Liver (tissue), 9 donors: ENCODE data around the gene RASAL2. TPM values are rescaled to one million over a fixed set of nuclear protein-coding genes. Genes with fewer than 3 reads are reported as not detected.

Experiments
- DNase-seq: peaks from one replicate; pipeline ENCODE4 v3.0.0-alpha.2; 2017; ENCODE audit warnings: low spot score
- H3K27ac ChIP-seq, 2 donors: one replicate each; pipeline ENCODE4 v1.7.0; 2013; ENCODE audit warnings: inconsistent platforms in 2 of 2, low read length in 2 of 2, control low read depth in 1 of 2, low read depth in 1 of 2, mild to moderate bottlenecking in 1 of 2
- H3K27me3 ChIP-seq, 4 donors: one replicate each; pipeline versions ENCODE4 v1.6.1 to v1.7.0; 2013; ENCODE audit warnings: low read length in 3 of 4, inconsistent platforms in 1 of 4, mild to moderate bottlenecking in 1 of 4, moderate library complexity in 1 of 4; ENCODE audit not compliant: control insufficient read depth in 4 of 4, insufficient read depth in 4 of 4
- H3K36me3 ChIP-seq, 4 donors: one replicate each; pipeline versions ENCODE4 v1.6.1 to v1.7.0; 2013; ENCODE audit warnings: low read length in 3 of 4, mild to moderate bottlenecking in 3 of 4, low read depth in 1 of 4, moderate library complexity in 1 of 4; ENCODE audit not compliant: control insufficient read depth in 4 of 4, insufficient read depth in 3 of 4
- H3K4me1 ChIP-seq, 4 donors: one replicate each; pipeline versions ENCODE4 v1.6.1 to v1.7.0; 2013; ENCODE audit warnings: low read length in 3 of 4, mild to moderate bottlenecking in 3 of 4, moderate library complexity in 1 of 4; ENCODE audit not compliant: control insufficient read depth in 4 of 4, insufficient read depth in 4 of 4
- H3K4me3 ChIP-seq, 3 donors: one replicate each; pipeline versions ENCODE4 v1.6.1 to v1.7.0; 2013; ENCODE audit warnings: low read length in 3 of 3, control low read depth in 1 of 3, low read depth in 1 of 3, mild to moderate bottlenecking in 1 of 3
- H3K9ac ChIP-seq, 2 donors: one replicate each; pipeline ENCODE4 v1.7.0; 2013; ENCODE audit warnings: low read length in 2 of 2, mild to moderate bottlenecking in 2 of 2, moderate library complexity in 2 of 2, control low read depth in 1 of 2, low read depth in 1 of 2
- H3K9me3 ChIP-seq, 4 donors: one replicate each; pipeline versions ENCODE4 v1.6.1 to v1.7.0; 2013; ENCODE audit warnings: low read length in 3 of 4; ENCODE audit not compliant: control insufficient read depth in 4 of 4
- ATF3 ChIP-seq: IDR thresholded peaks from 2 replicates; pipeline ENCODE4 v1.6.1; 2016; ENCODE audit warnings: antibody characterized with exemption
- CTCF ChIP-seq: fragments of 150-350 bp; IDR thresholded peaks from 2 replicates; pipeline ENCODE4 v1.5.1; 2017; ENCODE audit warnings: improper control_type of control experiment, low read depth, low read length; ENCODE audit not compliant: missing input control
- EGR1 ChIP-seq, 2 donors: IDR thresholded peaks; 2 replicates each; pipeline ENCODE4 v1.6.1; 2016 to 2018; ENCODE audit warnings: antibody characterized with exemption in 2 of 2, low read depth in 2 of 2
- FOXA1 ChIP-seq: IDR thresholded peaks from 2 replicates; pipeline ENCODE4 v1.6.1; 2016; ENCODE audit warnings: antibody characterized with exemption
- FOXA2 ChIP-seq: IDR thresholded peaks from 2 replicates; pipeline ENCODE4 v1.6.1; 2016; ENCODE audit warnings: antibody characterized with exemption
- GABPA ChIP-seq, 2 donors: IDR thresholded peaks in 1 of 2; conservative IDR thresholded peaks in 1 of 2; 2 replicates each; pipeline ENCODE4 v1.6.1; 2016; ENCODE audit warnings: antibody characterized with exemption in 2 of 2, mild to moderate bottlenecking in 1 of 2, moderate library complexity in 1 of 2
- HNF4A ChIP-seq, 2 donors: conservative IDR thresholded peaks; 2 replicates each; pipeline ENCODE4 v1.6.1; 2016; ENCODE audit warnings: antibody characterized with exemption in 2 of 2, mild to moderate bottlenecking in 2 of 2
- HNF4G ChIP-seq: IDR thresholded peaks from 2 replicates; pipeline ENCODE4 v1.6.1; 2016; ENCODE audit warnings: antibody characterized with exemption
- JUND ChIP-seq, 2 donors: IDR thresholded peaks; 2 replicates each; pipeline ENCODE4 v1.6.1; 2016; ENCODE audit warnings: antibody characterized with exemption in 2 of 2
- MAX ChIP-seq: IDR thresholded peaks from 2 replicates; pipeline ENCODE4 v1.6.1; 2016; ENCODE audit warnings: antibody characterized with exemption
- NR2F2 ChIP-seq: IDR thresholded peaks from 2 replicates; pipeline ENCODE4 v1.6.1; 2016; ENCODE audit warnings: antibody characterized with exemption
- RAD21 ChIP-seq, 2 donors: IDR thresholded peaks; 2 replicates each; pipeline ENCODE4 v1.6.1; 2016; ENCODE audit warnings: antibody characterized with exemption in 2 of 2, mild to moderate bottlenecking in 2 of 2
- REST ChIP-seq: IDR thresholded peaks from 2 replicates; pipeline ENCODE4 v1.6.1; 2016; ENCODE audit warnings: antibody characterized with exemption, mild to moderate bottlenecking
- RXRA ChIP-seq, 2 donors: IDR thresholded peaks; 2 replicates each; pipeline ENCODE4 v1.6.1; 2017 to 2018; ENCODE audit warnings: antibody characterized with exemption in 2 of 2, mild to moderate bottlenecking in 1 of 2
- SP1 ChIP-seq: IDR thresholded peaks from 2 replicates; pipeline ENCODE4 v1.6.1; 2018; ENCODE audit warnings: antibody characterized with exemption, mild to moderate bottlenecking
- YY1 ChIP-seq: IDR thresholded peaks from 2 replicates; pipeline ENCODE4 v1.6.1; 2016; ENCODE audit warnings: antibody characterized with exemption, mild to moderate bottlenecking
- ZBTB33 ChIP-seq: IDR thresholded peaks from 2 replicates; pipeline ENCODE4 v1.6.1; 2016; ENCODE audit warnings: antibody characterized with exemption
- WGBS: extraction: QIAGEN DNeasy Blood & Tissue Kit; methylation state at CpG from one replicate; pipeline ENCODE4 v1.1.7; 2013; 5-methylcytosine and 5-hydroxymethylcytosine counted together
- polyA plus RNA-seq, 2 donors: library from polyadenylated mRNA; stranded (reverse) in 1 of 2; unstranded in 1 of 2; fragments of 200-250 nt in 1 of 2; fragments of >200 nt in 1 of 2; fragmentation: Nextera tagmentation in 1 of 2; extraction: Ambion mirVana in 1 of 2; gene quantifications; one replicate each; pipeline versions ENCODE4 v1.2.1 to v1.2.3, GENCODE V29; 2013 to 2015
- total RNA-seq, 2 donors: library from RNA; depleted of rRNA; stranded (reverse); fragments of >200 nt; gene quantifications; one replicate each; pipeline ENCODE4 v1.2.3, GENCODE V29; 2014
- donor health status: healthy.
- donor health status: healthy.
- donor health status: healthy.
- donor health status: healthy.
- donor health status: healthy.

Gene RASAL2
- total and polyA plus RNA-seq, 4 donors, result 1.8 to 8.1 (median 4.1) TPM

DNA sequence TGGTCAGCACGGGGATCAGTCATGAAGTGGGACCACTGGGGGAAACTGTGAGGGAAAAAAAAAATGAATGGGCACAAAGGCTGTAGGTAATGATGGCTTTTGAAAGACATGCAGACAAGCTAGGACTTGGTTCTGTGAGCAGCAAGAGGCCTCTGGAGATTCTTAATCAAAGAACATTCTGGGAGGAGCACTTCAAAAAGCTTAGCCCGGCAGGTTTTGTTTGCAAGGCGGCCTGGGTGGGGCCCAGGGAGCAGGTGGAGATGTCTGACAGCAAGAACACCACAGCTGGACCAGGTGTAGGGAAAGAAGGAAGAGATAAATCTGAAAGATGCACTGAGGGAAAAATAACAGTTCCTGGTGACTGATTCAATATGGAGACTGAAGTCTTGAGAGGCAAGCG lies 425.0 kb downstream of the RASAL2 start:
- Histone ChIP-seq H3K9ac (no peak overlapping the region), H3K4me3 (no peak overlapping the region), H3K4me1 (no peaks in the 10 kb centered on the region), H3K27me3 (no peaks in the 10 kb centered on the region), H3K27ac (no peak overlapping the region), H3K36me3 (no peaks in the 10 kb centered on the region), H3K9me3 (no peaks in the 10 kb centered on the region)
- 77% methylated on average over 4 of the region's 4 CpGs for WGBS
- no peak for DNase-seq
- TF ChIP-seq HNF4A (conservative IDR thresholded peaks at IDR 0.05) (no peak), RXRA (IDR thresholded peaks at IDR 0.05) (no peak)

- H3K27me3 ChIP-seq, result no peaks in the 10 kb centered on the region
- H3K27ac ChIP-seq, result no peak overlapping the region
- H3K4me3 ChIP-seq, result no peak overlapping the region
- no peak for DNase-seq
- H3K4me1 ChIP-seq, result no peaks in the 10 kb centered on the region
- H3K36me3 ChIP-seq, result no peaks in the 10 kb centered on the region
- TF ChIP-seq HNF4A (conservative IDR thresholded peaks at IDR 0.05), result no peak
- TF ChIP-seq NR2F2, result no peak
- TF ChIP-seq RAD21 (IDR thresholded peaks at IDR 0.05), result no peak
- TF ChIP-seq ATF3, result no peak
- no peak for TF ChIP-seq RXRA (IDR thresholded peaks at IDR 0.05)
- no peak for TF ChIP-seq JUND (IDR thresholded peaks at IDR 0.05)
- TF ChIP-seq FOXA2, result no peak
- no peak for TF ChIP-seq FOXA1
- no peak for TF ChIP-seq ZBTB33
- no peak for TF ChIP-seq EGR1 (IDR thresholded peaks at IDR 0.05; ENCODE audit: low read depth in 2 of 2)
- no peak for TF ChIP-seq GABPA (IDR thresholded peaks at IDR 0.05 in 1 of 2, conservative IDR thresholded peaks at IDR 0.05 in 1 of 2)
- TF ChIP-seq SP1, result no peak
- TF ChIP-seq MAX, result no peak
- TF ChIP-seq CTCF, result no peak
- TF ChIP-seq HNF4G, result no peak
- no peak for TF ChIP-seq REST
- TF ChIP-seq YY1, result no peak
- no peak overlapping the region for H3K9ac ChIP-seq
- H3K9me3 ChIP-seq, result peaks cover 0 to 3% (median 0%) of the 10 kb centered on the region in 4 donors
- 97% methylated on average over 11 of the region's 11 CpGs for WGBS
Measured at GRCh38 chr1:178520803-178521202, 426.9 kb downstream of the RASAL2 start.
